NCI-H526 treated with DMSO at 0.1 percent for 48 hours (cell line): Measurements from ENCODE around the gene MGAT4B.
A peak's percentile ranks its signal among the peaks of the same experiment; 100 is the strongest.

ENCODE experiments used
- DNase-seq: peaks from one replicate; lab custom pipeline; 2025; lab: John Stamatoyannopoulos, UW

Gene MGAT4B

DNA sequence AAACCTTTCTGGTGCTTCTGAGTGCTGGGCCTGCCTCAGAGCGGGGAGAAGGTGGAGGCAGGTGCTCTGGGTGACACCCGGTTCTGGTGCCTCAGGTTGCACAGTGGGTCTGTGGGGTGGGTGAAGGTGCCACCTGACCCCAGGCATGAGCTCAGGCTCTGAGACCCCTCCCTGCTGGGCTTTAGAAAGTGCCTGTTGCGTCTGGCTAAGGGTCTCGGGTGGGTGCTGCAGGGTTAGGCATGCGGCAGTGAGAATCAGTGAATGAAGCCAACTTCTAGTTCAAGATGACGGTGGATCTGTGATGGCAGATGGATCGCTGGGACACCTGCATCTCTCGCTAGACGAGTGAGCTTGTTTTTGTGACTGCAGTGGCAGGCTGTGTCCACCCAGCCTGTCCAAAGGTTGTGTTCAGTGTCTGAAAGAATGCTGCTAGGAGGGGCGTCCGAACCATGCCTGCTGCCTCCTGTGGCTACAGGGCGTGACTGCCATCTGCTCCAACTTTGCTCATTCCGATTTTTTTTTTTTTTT is 19.1 kb upstream of the MGAT4B start:
- DNase-seq, result no peak

DNA sequence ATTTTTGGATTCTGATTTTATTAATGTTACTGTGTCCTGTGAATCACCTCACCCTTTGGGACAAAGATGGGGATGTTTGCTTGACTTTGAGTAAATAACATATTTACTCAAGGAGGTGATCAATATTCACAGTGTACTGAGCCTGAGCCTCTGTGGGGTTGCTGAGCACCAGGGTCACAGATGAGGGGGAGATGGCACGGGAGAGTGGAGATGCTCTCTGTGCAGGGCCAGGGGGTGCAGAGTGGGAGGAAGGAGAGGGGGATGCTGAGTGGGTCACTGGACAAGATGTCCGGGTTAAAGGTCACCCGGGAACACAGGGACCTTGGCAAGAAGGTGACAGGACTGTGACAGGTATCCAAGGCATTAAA is 18.1 kb upstream of the MGAT4B start:
- DNase-seq, result no peak

DNA sequence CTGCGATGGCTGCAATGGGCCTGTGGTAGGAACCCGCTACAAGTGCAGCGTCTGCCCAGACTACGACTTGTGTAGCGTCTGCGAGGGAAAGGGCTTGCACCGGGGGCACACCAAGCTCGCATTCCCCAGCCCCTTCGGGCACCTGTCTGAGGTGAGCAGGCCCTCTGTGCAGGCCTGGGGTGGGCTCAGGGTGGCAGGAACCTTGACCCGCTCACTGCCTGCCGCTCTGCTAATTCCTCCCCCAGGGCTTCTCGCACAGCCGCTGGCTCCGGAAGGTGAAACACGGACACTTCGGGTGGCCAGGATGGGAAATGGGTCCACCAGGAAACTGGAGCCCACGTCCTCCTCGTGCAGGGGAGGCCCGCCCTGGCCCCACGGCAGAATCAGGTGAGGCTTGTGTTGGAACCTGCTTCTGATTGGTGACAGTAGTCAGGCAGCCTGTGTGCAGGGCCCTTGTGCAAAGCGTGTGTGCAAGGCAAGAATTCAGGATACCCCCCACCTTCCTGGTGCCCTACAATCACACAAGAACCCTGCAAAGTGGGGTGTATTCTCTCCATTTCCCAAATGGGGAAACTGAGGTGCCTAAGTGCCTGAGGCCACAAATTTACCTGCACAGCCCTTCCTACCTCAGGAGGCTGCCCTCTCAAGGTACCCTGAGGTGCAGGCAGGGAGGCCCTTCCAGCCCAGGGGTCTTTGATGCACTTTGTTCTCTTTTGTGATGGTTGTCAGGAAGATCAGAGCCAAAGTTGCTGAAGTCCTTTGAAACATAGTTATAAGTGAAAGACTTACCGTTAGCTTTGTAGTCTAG is 17.5 kb upstream of the MGAT4B start:
- no peak for DNase-seq

GRCh38 chr5:179822444-179822990 is 15.9 kb upstream of the MGAT4B start:
- DNase-seq, result no peak

DNA sequence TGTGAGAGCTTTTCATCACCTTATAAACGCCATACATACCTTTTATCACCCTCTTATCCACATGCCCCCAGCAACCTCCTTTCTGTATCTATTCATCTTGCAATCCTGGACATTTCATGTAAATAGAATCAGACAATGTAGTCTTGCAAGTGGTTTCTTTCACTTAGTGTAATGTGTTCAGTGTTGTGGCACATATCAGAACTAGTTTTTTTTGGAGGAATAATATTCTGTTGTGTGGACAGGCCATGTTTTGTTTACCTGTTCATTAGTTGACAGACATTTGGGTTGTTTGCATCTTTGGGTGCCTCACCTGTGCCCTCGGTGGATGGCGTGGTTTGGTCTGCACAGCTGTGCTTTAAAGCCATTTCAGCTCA is 15.4 kb upstream of the MGAT4B start:
- DNase-seq, result no peak

DNA sequence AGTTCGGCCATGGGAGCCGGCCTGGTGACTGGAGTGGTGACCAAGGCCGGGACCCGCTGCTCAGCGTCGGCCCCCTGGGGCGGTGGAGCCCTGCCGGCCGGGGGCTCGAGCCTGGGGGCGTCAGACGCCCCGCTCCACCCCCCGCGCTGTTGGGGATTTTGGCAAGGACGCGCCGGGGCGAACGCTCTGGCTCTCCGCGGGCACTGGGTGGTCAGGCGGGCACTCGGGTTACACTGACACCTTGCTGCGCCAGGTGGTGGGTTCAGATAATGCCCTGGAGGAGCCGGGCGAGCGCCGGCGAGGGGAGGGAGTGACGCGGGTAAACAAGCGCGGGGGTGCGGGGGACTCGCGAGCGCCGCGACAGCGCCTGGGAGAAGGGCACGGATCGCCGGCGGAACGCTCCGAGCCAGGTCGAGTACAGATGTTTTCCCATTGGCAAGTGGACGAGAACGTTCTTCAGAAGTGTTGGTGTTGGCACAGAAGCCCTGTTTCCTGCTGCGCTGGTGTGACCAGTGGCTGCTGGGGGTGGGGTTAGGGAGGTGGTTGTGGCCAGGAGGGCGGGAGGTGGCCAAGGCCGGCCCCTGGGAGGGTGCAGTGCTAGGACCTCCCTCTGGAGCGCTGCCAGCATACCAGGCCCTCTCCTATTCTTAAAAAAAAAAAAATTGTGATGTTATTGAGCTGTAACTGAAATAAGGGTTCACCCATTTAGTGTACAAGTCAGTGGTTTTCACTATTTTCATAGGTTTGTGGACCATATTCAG is 14.8 kb upstream of the MGAT4B start:
- DNase-seq, result peak; percentile 41

DNA sequence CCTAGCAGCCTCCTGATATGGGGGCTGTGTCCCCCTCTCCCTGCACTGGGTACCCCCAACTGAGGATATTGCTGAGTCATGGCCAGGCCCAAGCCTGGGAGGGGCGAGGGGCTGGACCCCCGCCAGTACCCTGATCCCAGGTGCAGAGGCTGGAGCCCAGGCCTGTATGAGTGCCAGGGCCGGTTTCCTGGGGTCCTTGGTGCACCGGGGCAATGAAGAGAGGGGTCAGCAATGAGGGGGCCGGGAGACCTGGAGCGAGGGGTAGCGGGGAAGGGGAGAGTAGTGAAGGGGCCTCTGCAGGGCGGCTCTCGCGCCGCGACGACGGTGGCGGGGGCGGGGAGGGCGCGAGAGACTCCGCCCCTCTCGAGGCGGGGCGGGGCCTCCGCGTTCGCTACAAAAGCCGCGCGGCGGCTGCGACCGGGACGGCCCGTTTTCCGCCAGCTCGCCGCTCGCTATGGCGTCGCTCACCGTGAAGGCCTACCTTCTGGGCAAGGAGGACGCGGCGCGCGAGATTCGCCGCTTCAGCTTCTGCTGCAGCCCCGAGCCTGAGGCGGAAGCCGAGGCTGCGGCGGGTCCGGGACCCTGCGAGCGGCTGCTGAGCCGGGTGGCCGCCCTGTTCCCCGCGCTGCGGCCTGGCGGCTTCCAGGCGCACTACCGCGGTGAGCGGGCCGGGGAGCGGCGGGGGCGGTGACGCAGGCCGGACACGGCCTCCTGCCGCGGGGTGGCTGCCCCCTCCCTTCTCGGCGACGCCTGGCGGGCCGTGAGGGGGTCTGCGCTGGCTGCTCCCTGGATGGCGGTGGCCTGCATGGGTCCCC is 14.0 kb upstream of the MGAT4B start, which contains the start of gene SQSTM1:
Gene SQSTM1 (plus strand): TSS at position 423 of the 815 bp plus-strand sequence. CDS start 32 bp downstream, at position 455.
- DNase-seq, result peak; percentile 20

DNA sequence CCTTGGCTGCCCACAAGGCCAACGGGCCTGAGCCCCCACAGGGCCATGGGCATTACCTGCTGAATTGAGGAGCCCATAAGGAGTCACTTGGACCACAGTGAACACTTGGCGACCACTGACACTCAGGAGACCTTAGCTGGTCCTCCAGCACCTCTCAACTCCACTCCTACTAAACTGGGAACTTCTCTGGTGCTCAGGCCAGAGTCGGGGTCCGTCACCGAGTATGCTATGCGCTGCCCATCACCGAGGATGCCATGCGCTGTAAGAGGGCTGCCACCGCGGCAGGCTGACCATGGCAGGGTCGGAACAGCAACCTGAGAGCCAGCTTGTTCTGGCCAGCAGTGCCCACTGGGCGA is 13.4 kb upstream of the MGAT4B start:
- no peak for DNase-seq

DNA sequence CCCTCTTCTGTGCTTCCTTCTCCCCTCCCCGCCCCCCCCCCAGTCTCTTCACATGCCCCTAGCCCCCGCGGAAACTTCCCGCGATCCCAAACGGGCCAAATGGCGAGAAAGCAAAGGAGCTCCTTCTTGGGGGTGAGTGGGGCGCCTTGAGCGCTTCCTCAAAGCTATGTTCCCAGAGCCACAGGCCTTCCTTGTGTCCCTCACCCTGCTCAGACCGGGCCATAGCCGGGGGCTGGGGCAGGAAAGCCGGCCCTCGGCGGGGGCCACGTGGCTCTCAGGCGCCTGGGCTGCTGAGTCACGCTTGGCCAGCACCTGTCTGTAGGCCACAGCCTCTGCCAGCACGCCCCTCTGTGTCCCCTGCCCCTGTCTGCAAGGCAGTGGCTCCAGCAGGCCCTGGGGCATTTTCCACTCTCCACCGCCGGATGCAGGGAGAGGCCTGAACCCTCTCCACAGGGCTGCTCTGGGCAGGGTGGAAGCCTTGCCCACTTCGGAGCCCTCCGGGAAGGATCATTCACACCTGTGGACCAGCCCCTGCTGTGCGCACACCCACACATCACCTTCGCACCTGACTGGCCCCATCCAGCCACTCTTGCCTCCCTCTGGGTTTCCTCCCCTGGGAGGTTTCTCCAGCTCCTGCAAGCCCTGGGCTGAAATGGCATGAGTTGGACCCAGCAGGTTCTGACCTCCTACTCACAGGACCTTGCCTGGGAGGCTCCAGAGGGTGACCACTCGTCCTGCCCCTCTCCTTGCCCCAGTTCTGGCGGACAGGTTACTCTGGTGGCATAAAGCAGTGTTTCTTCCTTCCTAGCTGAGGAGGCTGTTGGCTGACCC is 12.8 kb upstream of the MGAT4B start:
- DNase-seq, result no peak

DNA sequence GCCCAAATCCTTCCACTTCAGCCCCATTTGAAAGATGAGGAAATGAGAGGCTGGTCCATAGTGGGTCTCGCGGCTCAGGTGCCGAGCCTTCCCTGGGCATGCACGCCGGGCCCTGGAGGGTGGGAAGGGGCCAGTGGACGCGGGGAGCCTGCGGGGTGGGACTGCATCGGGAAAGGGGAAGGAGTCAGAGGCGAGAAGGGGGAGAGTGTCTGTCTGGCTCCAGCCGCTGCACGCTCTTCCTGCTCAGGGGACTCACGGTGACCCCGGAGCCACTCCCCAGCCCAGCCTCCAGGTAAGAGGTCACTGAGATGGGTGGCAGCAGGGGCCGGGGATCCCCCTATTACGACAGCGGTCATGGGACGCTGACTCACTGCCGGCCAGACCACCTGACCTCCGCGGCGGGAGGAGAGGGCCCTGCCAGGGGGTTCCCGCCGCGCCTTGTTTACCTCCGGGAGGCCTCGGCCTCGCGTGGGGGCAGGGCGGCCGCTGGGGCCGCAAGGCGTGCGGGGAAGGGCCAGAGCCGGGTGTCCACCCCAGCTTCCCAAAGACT is 12.2 kb upstream of the MGAT4B start:
- DNase-seq, result peak; percentile 13

- no peak for DNase-seq
Observed at GRCh38 chr5:179817890-179818745, 11.5 kb upstream of the MGAT4B start.

GRCh38 chr5:179817470-179817840 is 10.8 kb upstream of the MGAT4B start:
- no peak for DNase-seq

GRCh38 chr5:179816796-179817469 is 10.3 kb upstream of the MGAT4B start:
- DNase-seq, result no peak

DNA sequence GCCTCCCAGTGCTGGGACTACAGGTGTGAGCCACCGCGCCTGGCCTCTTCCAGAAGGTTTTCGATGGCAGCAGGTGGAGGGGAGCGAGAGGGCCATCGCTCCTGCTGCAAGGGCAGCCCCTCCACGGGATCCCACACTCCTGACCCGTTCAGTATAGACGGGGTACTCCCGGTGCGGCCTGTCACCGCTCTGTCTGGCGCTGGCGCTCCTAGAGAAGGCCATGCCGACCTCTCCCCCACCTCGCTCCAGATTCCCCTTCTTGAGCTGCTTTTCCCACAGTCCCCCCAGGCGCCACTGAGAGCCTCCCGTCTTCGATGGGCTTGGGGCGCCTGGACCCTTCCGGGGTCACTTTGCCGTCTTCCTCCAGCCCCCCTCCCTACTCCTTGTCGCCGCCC is 9.7 kb upstream of the MGAT4B start:
- DNase-seq, result no peak

DNA sequence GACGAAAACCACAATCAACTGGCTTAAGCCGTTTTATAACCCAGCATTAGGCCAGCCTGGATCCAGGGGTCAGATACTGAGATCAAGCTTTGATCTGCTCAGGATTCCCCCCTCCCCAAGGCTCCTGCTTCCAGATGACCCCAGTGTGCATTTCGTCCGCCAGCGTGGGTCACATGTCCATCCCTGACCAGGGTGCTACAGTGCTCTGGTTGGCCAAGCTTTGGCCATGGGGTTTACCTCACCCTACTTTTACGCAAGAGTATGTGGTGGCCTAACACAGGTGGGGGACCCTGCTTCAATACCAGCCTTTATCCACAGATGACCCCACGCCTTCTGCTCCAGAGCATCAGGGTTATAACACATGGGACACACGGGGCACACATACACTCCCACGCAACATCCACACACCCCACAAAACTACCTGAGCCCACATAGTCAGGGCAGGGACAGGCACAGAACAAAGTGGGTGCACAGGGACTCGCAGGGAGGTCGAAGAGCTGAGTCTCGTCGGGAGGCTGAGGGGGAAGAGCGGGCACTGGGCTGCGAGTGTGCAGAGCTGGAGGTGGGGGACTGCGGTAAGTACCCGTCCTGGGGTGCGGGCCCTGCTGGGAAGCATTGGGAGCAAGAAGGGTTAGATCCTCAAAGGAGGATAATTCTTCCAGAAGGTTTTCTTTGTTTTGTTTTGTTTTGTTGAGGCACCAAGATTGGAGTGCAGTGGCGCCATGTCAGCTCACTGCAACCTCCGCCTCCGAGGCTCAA is 9.0 kb upstream of the MGAT4B start:
- no peak for DNase-seq

- DNase-seq, result no peak
Observed at GRCh38 chr5:179814090-179814489, 7.4 kb upstream of the MGAT4B start.

- no peak for DNase-seq
Observed at GRCh38 chr5:179812997-179813607, 6.4 kb upstream of the MGAT4B start.

GRCh38 chr5:179812135-179812825 is 5.6 kb upstream of the MGAT4B start:
- no peak for DNase-seq
